GM19468 (cell line): ENCODE measurements around the gene PKIB.

ENCODE experiments used
- ATAC-seq: cut with Tn5 transposase; IDR thresholded peaks from one replicate; pipeline ENCODE4 v1.9.1; 2021; ENCODE audit warnings: mild to moderate bottlenecking, moderate library complexity, moderate number of reproducible peaks; ENCODE audit not compliant: unreplicated experiment; ENCODE audit errors: extremely low read depth

PKIB gene

GRCh38 chr6:122701666-122702065 lies 91.5 kb downstream of the PKIB start:
- no peak for ATAC-seq

GRCh38 chr6:122702841-122703240 lies 92.6 kb downstream of the PKIB start:
- ATAC-seq: no peak

- no peak for ATAC-seq
These were observed 93.9 kb downstream of the PKIB start for GRCh38 chr6:122704066-122704465.

GRCh38 chr6:122709922-122710512 lies 99.8 kb downstream of the PKIB start:
- peak; percentile 76 for ATAC-seq

GRCh38 chr6:122710908-122711635 lies 100.9 kb downstream of the PKIB start:
- ATAC-seq: no peak

- no peak for ATAC-seq
These were observed 101.9 kb downstream of the PKIB start for GRCh38 chr6:122712093-122712447.

- ATAC-seq: no peak
These were observed 102.4 kb downstream of the PKIB start for GRCh38 chr6:122712448-122713137.

GRCh38 chr6:122713138-122713537 lies 102.9 kb downstream of the PKIB start:
- ATAC-seq: no peak

GRCh38 chr6:122714059-122714458 lies 103.9 kb downstream of the PKIB start:
- ATAC-seq: no peak

GRCh38 chr6:122715725-122716124 lies 105.5 kb downstream of the PKIB start:
- no peak for ATAC-seq

GRCh38 chr6:122717350-122717749 lies 107.1 kb downstream of the PKIB start:
- no peak for ATAC-seq

- no peak for ATAC-seq
These were observed 108.4 kb downstream of the PKIB start for GRCh38 chr6:122718616-122719015.

GRCh38 chr6:122719176-122719575 lies 109.0 kb downstream of the PKIB start:
- no peak for ATAC-seq

GRCh38 chr6:122722746-122723145 lies 112.5 kb downstream of the PKIB start:
- no peak for ATAC-seq

GRCh38 chr6:122726649-122727048 lies 116.4 kb downstream of the PKIB start:
- ATAC-seq: no peak

GRCh38 chr6:122727244-122727643 lies 117.0 kb downstream of the PKIB start:
- ATAC-seq: no peak

GRCh38 chr6:122730334-122730733 lies 120.1 kb downstream of the PKIB start:
- ATAC-seq: no peak

GRCh38 chr6:122730775-122731386 lies 120.7 kb downstream of the PKIB start:
- ATAC-seq: no peak

- no peak for ATAC-seq
These were observed 123.1 kb downstream of the PKIB start for GRCh38 chr6:122733259-122733658.

- no peak for ATAC-seq
These were observed 124.6 kb downstream of the PKIB start for GRCh38 chr6:122734529-122735395.
